C4-2B (cell line): ENCODE results near the gene EFCAB8.

Source experiments
- ZFX ChIP-seq: fragments of 450-650 bp; IDR thresholded peaks from 2 replicates; pipeline ENCODE4 v1.6.1; 2017
- TF ChIP-seq, protein P1 (sequence below): fragments of 450-650 bp; conservative IDR thresholded peaks from 2 replicates; pipeline ENCODE4 v1.5.1; 2017; ENCODE audit warnings: mild to moderate bottlenecking

DNA sequence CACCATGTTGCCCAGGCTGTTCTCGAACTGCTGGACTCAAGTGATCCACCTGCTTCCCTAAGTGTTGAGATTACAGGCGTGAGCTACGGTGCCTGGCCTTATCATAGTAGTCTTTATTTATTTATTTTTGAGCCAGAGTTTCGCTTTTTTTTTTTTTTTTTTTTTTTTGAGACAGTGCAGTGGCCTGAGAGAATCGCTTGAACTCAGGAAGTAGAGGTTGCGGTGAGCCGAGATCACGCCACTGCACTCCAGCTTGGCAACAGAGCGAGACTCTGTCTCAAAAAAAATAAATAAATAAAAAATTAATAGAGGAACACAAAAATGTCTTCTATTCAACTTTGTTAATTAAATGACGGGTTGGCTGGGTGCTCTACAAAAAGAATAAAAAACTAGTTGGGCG is 26.1 kb upstream of the EFCAB8 start:
- TF ChIP-seq, protein P1, sequence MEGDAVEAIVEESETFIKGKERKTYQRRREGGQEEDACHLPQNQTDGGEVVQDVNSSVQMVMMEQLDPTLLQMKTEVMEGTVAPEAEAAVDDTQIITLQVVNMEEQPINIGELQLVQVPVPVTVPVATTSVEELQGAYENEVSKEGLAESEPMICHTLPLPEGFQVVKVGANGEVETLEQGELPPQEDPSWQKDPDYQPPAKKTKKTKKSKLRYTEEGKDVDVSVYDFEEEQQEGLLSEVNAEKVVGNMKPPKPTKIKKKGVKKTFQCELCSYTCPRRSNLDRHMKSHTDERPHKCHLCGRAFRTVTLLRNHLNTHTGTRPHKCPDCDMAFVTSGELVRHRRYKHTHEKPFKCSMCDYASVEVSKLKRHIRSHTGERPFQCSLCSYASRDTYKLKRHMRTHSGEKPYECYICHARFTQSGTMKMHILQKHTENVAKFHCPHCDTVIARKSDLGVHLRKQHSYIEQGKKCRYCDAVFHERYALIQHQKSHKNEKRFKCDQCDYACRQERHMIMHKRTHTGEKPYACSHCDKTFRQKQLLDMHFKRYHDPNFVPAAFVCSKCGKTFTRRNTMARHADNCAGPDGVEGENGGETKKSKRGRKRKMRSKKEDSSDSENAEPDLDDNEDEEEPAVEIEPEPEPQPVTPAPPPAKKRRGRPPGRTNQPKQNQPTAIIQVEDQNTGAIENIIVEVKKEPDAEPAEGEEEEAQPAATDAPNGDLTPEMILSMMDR, result no peak
- TF ChIP-seq ZFX, result no peak
